ENCODE results near the gene ZDHHC7. TPM values are rescaled to one million over a fixed set of nuclear protein-coding genes. Genes with fewer than 3 reads are reported as not detected.
"Not testable (repeated sequence)": the region's sequence is repeated elsewhere in the genome, so short reads cannot be mapped to it uniquely, and the experiment has no call there.

The ZDHHC7 gene
- total RNA-seq, 1 donor from 2014 or later, result 79.7 TPM

GRCh38 chr16:85055493-85056210, 44.3 kb upstream of the ZDHHC7 start:
- peak overlapping the region; percentile 25 for H3K4me3 ChIP-seq
- H3K4me1 ChIP-seq, result peaks cover 25% of the 10 kb centered on the region
- no peaks in the 10 kb centered on the region for H3K36me3 ChIP-seq
- intact Hi-C loops (cut with DNase I), result no loop called here
- H3K9me3 ChIP-seq, result no peaks in the 10 kb centered on the region
- ATAC-seq, result peak; percentile 96
- TF ChIP-seq CTCF (IDR thresholded peaks at IDR 0.05), result no peak
- peak; percentile 70 for DNase-seq
- peak overlapping the region; percentile 75 for H3K27ac ChIP-seq
- no peaks in the 10 kb centered on the region for H3K27me3 ChIP-seq

GRCh38 chr16:85054948-85055492, 43.7 kb upstream of the ZDHHC7 start:
- peak overlapping the region; percentile 25 for H3K4me3 ChIP-seq
- intact Hi-C loops (cut with DNase I), result no loop called here
- no peak for TF ChIP-seq CTCF (IDR thresholded peaks at IDR 0.05)

DNA sequence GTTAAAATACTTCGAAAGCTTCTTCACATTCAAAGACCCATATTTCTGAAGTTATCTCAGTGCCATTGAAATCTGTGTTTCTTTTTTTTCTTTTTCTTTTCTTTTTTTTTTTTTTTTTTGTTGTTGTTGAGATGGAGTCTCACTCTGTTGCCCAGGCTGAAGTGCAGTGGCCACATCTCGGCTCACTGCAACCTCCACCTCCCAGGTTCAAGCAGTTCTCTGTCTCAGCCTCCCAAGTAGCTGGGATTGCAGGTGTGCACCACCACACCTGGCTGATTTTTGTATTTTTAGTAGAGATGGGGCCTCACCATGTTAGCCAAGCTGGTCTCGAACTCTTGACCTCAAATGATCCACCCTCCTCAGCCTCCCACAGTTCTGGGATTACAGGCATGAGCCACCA, 43.0 kb upstream of the ZDHHC7 start:
- H3K4me3 ChIP-seq; DNase-seq; H3K36me3 ChIP-seq; H3K27me3 ChIP-seq; intact Hi-C loops (cut with DNase I); H3K9me3 ChIP-seq; ATAC-seq: not testable (repeated sequence)
- peaks cover 25% of the 10 kb centered on the region for H3K4me1 ChIP-seq
- H3K27ac ChIP-seq, result peak overlapping the region; percentile 75

More at GRCh38 chr16:85054948-85055492, 43.7 kb upstream of the ZDHHC7 start:
- Histone ChIP-seq H3K27ac (peak overlapping the region; percentile 75), H3K36me3 (no peaks in the 10 kb centered on the region), H3K9me3 (no peaks in the 10 kb centered on the region), H3K4me1 (peaks cover 25% of the 10 kb centered on the region), H3K27me3 (no peaks in the 10 kb centered on the region)
- DNase-seq (no peak), ATAC-seq (no peak)

DNA sequence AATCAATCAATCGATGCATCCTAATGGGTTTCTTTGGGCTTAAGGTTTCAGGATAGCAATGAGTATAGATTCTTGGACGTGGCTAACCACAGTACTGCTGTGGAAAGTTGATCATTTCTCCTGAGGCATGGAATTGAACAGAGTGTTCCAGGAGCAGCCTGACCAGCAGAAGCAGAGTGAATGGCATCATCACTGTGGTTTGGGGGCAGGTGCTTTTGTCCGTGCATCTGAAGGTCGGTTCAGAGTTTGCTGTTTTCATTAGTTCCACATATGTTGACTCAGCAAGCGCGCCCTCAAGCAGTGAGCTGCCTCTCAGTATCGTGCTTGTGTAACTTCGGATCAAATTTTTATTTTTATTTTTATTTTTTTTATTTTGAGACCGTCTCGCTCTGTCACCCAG, 41.2 kb upstream of the ZDHHC7 start:
- Histone ChIP-seq H3K4me1 (peaks cover 37% of the 10 kb centered on the region), H3K9me3 (no peaks in the 10 kb centered on the region), H3K27me3 (no peaks in the 10 kb centered on the region), H3K4me3 (no peak overlapping the region), H3K36me3 (no peaks in the 10 kb centered on the region), H3K27ac (no peak overlapping the region)
- no peak for ATAC-seq
- no peak for TF ChIP-seq CTCF (IDR thresholded peaks at IDR 0.05)
- no peak for DNase-seq
- intact Hi-C loops (cut with DNase I), result no loop called here

GRCh38 chr16:85051683-85052082, 40.3 kb upstream of the ZDHHC7 start:
- ATAC-seq (no peak), DNase-seq (no peak)
- intact Hi-C loops (cut with DNase I), result no loop called here
- H3K27ac ChIP-seq, result no peak overlapping the region
- H3K36me3 ChIP-seq, result no peaks in the 10 kb centered on the region
- H3K4me1 ChIP-seq, result peaks cover 39% of the 10 kb centered on the region
- no peaks in the 10 kb centered on the region for H3K27me3 ChIP-seq
- no peak for TF ChIP-seq CTCF (IDR thresholded peaks at IDR 0.05)
- H3K9me3 ChIP-seq, result no peaks in the 10 kb centered on the region
- no peak overlapping the region for H3K4me3 ChIP-seq

DNA sequence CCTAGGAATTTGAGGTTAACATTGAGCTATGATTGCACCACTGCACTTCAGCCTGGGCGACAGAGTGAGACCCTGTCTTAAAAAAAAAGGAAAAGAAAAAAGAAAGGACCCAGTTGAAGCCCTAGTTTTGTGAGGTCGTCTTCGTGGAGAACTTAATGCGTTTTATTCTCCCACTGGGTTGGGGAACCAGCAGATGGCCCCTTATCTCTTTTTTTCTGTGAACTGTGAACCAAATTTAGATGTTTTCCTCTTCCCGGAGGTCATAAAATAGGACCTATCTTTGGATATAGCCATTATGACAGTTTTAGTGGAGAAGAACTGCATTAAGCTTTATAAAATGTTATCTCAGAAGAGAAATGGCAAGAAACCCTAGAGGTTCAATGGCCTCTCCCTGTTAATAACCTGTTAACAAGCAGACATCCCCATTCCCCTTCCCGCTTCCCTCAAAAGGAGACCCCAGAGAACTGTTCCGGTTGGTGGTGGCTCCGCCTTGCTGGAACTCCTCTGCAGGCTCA, 39.8 kb upstream of the ZDHHC7 start:
- H3K27me3 ChIP-seq, result no peaks in the 10 kb centered on the region
- peaks cover 36% of the 10 kb centered on the region for H3K4me1 ChIP-seq
- intact Hi-C loops (cut with DNase I), result no loop called here
- no peaks in the 10 kb centered on the region for H3K9me3 ChIP-seq
- DNase-seq (no peak), ATAC-seq (no peak)
- no peak overlapping the region for H3K4me3 ChIP-seq
- H3K36me3 ChIP-seq, result no peaks in the 10 kb centered on the region
- H3K27ac ChIP-seq, result no peak overlapping the region
- no peak for TF ChIP-seq CTCF (IDR thresholded peaks at IDR 0.05)

All from upper lobe of right lung (tissue), 1 donor.